ENCODE results near the gene CELA2B. TPM values are rescaled to one million over a fixed set of nuclear protein-coding genes. Genes with fewer than 3 reads are reported as not detected.
"Not testable (repeated sequence)": the region's sequence is repeated elsewhere in the genome, so short reads cannot be mapped to it uniquely, and the experiment has no call there.

CELA2B gene
- total RNA-seq, 1 experiment from 2014 or later: not detected

GRCh38 chr1:15515022-15515663 is 39.2 kb downstream of the CELA2B start:
- H3K79me2 ChIP-seq (ENCODE audit: low read length): peaks cover 73% of the 10 kb centered on the region
- H3K9ac ChIP-seq (ENCODE audit: low read length): no peak overlapping the region
- peak; percentile 50 for DNase-seq
- H3K4me2 ChIP-seq (ENCODE audit: low read depth, low read length, poor library complexity, severe bottlenecking): no peak overlapping the region
- no peak overlapping the region for H2AFZ ChIP-seq (ENCODE audit: low read length)
- H3K4me1 ChIP-seq (ENCODE audit: low read length): peaks cover 10% of the 10 kb centered on the region
- peaks cover 28% of the 10 kb centered on the region for H3K36me3 ChIP-seq (ENCODE audit: insufficient read depth, low read length)
- H3K27me3 ChIP-seq (ENCODE audit: low read length): no peaks in the 10 kb centered on the region
- H3K27ac ChIP-seq (ENCODE audit: low read length): peak overlapping the region; percentile 25
- no peaks in the 10 kb centered on the region for H3K9me3 ChIP-seq (ENCODE audit: low read length)
- H4K20me1 ChIP-seq (ENCODE audit: insufficient read depth, low read depth, low read length): no peaks in the 10 kb centered on the region
- H3K9me2 ChIP-seq (replicated peaks; ENCODE audit: insufficient read depth, low read length): no peaks in the 10 kb centered on the region
- H3K4me3 ChIP-seq (ENCODE audit: low read length): no peak overlapping the region

GRCh38 chr1:15519625-15520024 is 43.7 kb downstream of the CELA2B start:
- DNase-seq: no peak
- no peak overlapping the region for H2AFZ ChIP-seq (ENCODE audit: low read length)

GRCh38 chr1:15521206-15521906 is 45.5 kb downstream of the CELA2B start:
- Histone ChIP-seq H3K79me2 (ENCODE audit: low read length) (peaks cover 61% of the 10 kb centered on the region), H3K36me3 (ENCODE audit: insufficient read depth, low read length) (peaks cover 18% of the 10 kb centered on the region), H3K4me2 (ENCODE audit: low read depth, low read length, poor library complexity, severe bottlenecking) (peak overlapping the region; percentile 82), H3K4me1 (ENCODE audit: low read length) (peaks cover 24% of the 10 kb centered on the region)
- DNase-seq; H2AFZ ChIP-seq (ENCODE audit: low read length); H3K9ac ChIP-seq (ENCODE audit: low read length); H3K27ac ChIP-seq (ENCODE audit: low read length); H3K4me3 ChIP-seq (ENCODE audit: low read length); H4K20me1 ChIP-seq (ENCODE audit: insufficient read depth, low read depth, low read length); H3K9me2 ChIP-seq (replicated peaks; ENCODE audit: insufficient read depth, low read length); H3K27me3 ChIP-seq (ENCODE audit: low read length); H3K9me3 ChIP-seq (ENCODE audit: low read length): not testable (repeated sequence)

More at GRCh38 chr1:15519625-15520024, 43.7 kb downstream of the CELA2B start:
- H3K4me3 ChIP-seq (ENCODE audit: low read length): no peak overlapping the region
- no peaks in the 10 kb centered on the region for H3K9me3 ChIP-seq (ENCODE audit: low read length)
- no peaks in the 10 kb centered on the region for H3K9me2 ChIP-seq (replicated peaks; ENCODE audit: insufficient read depth, low read length)
- peaks cover 73% of the 10 kb centered on the region for H3K79me2 ChIP-seq (ENCODE audit: low read length)
- H3K36me3 ChIP-seq (ENCODE audit: insufficient read depth, low read length): peaks cover 19% of the 10 kb centered on the region
- no peaks in the 10 kb centered on the region for H4K20me1 ChIP-seq (ENCODE audit: insufficient read depth, low read depth, low read length)
- no peak overlapping the region for H3K27ac ChIP-seq (ENCODE audit: low read length)
- no peaks in the 10 kb centered on the region for H3K27me3 ChIP-seq (ENCODE audit: low read length)
- H3K4me1 ChIP-seq (ENCODE audit: low read length): peaks cover 23% of the 10 kb centered on the region
- H3K9ac ChIP-seq (ENCODE audit: low read length): no peak overlapping the region
- no peak overlapping the region for H3K4me2 ChIP-seq (ENCODE audit: low read depth, low read length, poor library complexity, severe bottlenecking)

GRCh38 chr1:15522551-15522950 is 46.6 kb downstream of the CELA2B start:
- Histone ChIP-seq H3K4me3 (ENCODE audit: low read length) (peak overlapping the region; percentile 89), H3K79me2 (ENCODE audit: low read length) (peaks cover 57% of the 10 kb centered on the region), H3K9ac (ENCODE audit: low read length) (peak overlapping the region; percentile 83), H3K4me1 (ENCODE audit: low read length) (peaks cover 26% of the 10 kb centered on the region), H3K36me3 (ENCODE audit: insufficient read depth, low read length) (peaks cover 6% of the 10 kb centered on the region), H4K20me1 (ENCODE audit: insufficient read depth, low read depth, low read length) (no peaks in the 10 kb centered on the region), H3K4me2 (ENCODE audit: low read depth, low read length, poor library complexity, severe bottlenecking) (peak overlapping the region; percentile 82), H3K9me2 (replicated peaks; ENCODE audit: insufficient read depth, low read length) (no peaks in the 10 kb centered on the region), H3K27me3 (ENCODE audit: low read length) (no peaks in the 10 kb centered on the region), H3K27ac (ENCODE audit: low read length) (no peak overlapping the region), H2AFZ (ENCODE audit: low read length) (no peak overlapping the region), H3K9me3 (ENCODE audit: low read length) (no peaks in the 10 kb centered on the region)
- no peak for DNase-seq

- peaks cover 34% of the 10 kb centered on the region for H3K4me1 ChIP-seq (ENCODE audit: low read length)
- peak overlapping the region; percentile 89 for H3K4me3 ChIP-seq (ENCODE audit: low read length)
- H4K20me1 ChIP-seq (ENCODE audit: insufficient read depth, low read depth, low read length): no peaks in the 10 kb centered on the region
- peak overlapping the region; percentile 82 for H3K4me2 ChIP-seq (ENCODE audit: low read depth, low read length, poor library complexity, severe bottlenecking)
- peaks cover 57% of the 10 kb centered on the region for H3K79me2 ChIP-seq (ENCODE audit: low read length)
- H3K9ac ChIP-seq (ENCODE audit: low read length): peak overlapping the region; percentile 83
- H3K27me3 ChIP-seq (ENCODE audit: low read length): no peaks in the 10 kb centered on the region
- no peaks in the 10 kb centered on the region for H3K36me3 ChIP-seq (ENCODE audit: insufficient read depth, low read length)
- no peak overlapping the region for H2AFZ ChIP-seq (ENCODE audit: low read length)
- peak; percentile 70 for DNase-seq
- no peaks in the 10 kb centered on the region for H3K9me3 ChIP-seq (ENCODE audit: low read length)
- H3K27ac ChIP-seq (ENCODE audit: low read length): peak overlapping the region; percentile 55
- H3K9me2 ChIP-seq (replicated peaks; ENCODE audit: insufficient read depth, low read length): no peaks in the 10 kb centered on the region
Observed at GRCh38 chr1:15523104-15524020, 47.5 kb downstream of the CELA2B start.

GRCh38 chr1:15524021-15524282 is 48.0 kb downstream of the CELA2B start, which contains the start of gene CASP9:
TSS of gene CASP9 (minus strand) at chr1:15524215. CDS start at chr1:15524200, 15 bp downstream.
- Histone ChIP-seq H3K4me1 (ENCODE audit: low read length) (peaks cover 36% of the 10 kb centered on the region), H4K20me1 (ENCODE audit: insufficient read depth, low read depth, low read length) (no peaks in the 10 kb centered on the region), H3K9me2 (replicated peaks; ENCODE audit: insufficient read depth, low read length) (no peaks in the 10 kb centered on the region), H2AFZ (ENCODE audit: low read length) (peak within 1 kb of the TSS; percentile 59; the same call in 1 of the 2 replicates), H3K9me3 (ENCODE audit: low read length) (no peaks in the 10 kb centered on the region), H3K79me2 (ENCODE audit: low read length) (peaks cover 59% of the 10 kb centered on the region), H3K36me3 (ENCODE audit: insufficient read depth, low read length) (no peaks in the 10 kb centered on the region), H3K9ac (ENCODE audit: low read length) (peak within 1 kb of the TSS; percentile 83), H3K27ac (ENCODE audit: low read length) (peak within 1 kb of the TSS; percentile 68), H3K4me3 (ENCODE audit: low read length) (peak within 1 kb of the TSS; percentile 89), H3K27me3 (ENCODE audit: low read length) (no peaks in the 10 kb centered on the region), H3K4me2 (ENCODE audit: low read depth, low read length, poor library complexity, severe bottlenecking) (peak within 1 kb of the TSS; percentile 96)
- no peak for DNase-seq

- peak overlapping the region; percentile 83 for H3K9ac ChIP-seq (ENCODE audit: low read length)
- peak overlapping the region; percentile 35 for H3K4me2 ChIP-seq (ENCODE audit: low read depth, low read length, poor library complexity, severe bottlenecking)
- no peaks in the 10 kb centered on the region for H3K9me2 ChIP-seq (replicated peaks; ENCODE audit: insufficient read depth, low read length)
- no peaks in the 10 kb centered on the region for H4K20me1 ChIP-seq (ENCODE audit: insufficient read depth, low read depth, low read length)
- DNase-seq: peak; percentile 100
- H3K36me3 ChIP-seq (ENCODE audit: insufficient read depth, low read length): no peaks in the 10 kb centered on the region
- no peaks in the 10 kb centered on the region for H3K27me3 ChIP-seq (ENCODE audit: low read length)
- H3K4me3 ChIP-seq (ENCODE audit: low read length): peak overlapping the region; percentile 89; the same call in 1 of the 2 replicates
- 0 out of 2 replicates have a peak overlapping the region, but pooled peaks have one; percentile 43 for H3K27ac ChIP-seq (ENCODE audit: low read length)
- H3K79me2 ChIP-seq (ENCODE audit: low read length): peaks cover 60% of the 10 kb centered on the region
- H3K4me1 ChIP-seq (ENCODE audit: low read length): peaks cover 36% of the 10 kb centered on the region
- no peaks in the 10 kb centered on the region for H3K9me3 ChIP-seq (ENCODE audit: low read length)
- H2AFZ ChIP-seq (ENCODE audit: low read length): no peak overlapping the region
Observed at GRCh38 chr1:15524283-15525049, 48.6 kb downstream of the CELA2B start.

Data from Karpas-422 (cell line).